Mucosa of rectum (tissue), 2 donors: ENCODE measurements around the gene SEMA3B.
A peak's percentile ranks its signal among the peaks of the same experiment; 100 is the strongest.
"Not testable (repeated sequence)": the region's sequence is repeated elsewhere in the genome, so short reads cannot be mapped to it uniquely, and the experiment has no call there.

Experiments used
- H3K27ac ChIP-seq, 2 donors: one replicate each; pipeline ENCODE4 v1.7.0; 2013; ENCODE audit warnings: inconsistent platforms in 2 of 2, low read depth in 2 of 2, low read length in 2 of 2
- H3K27me3 ChIP-seq, 2 donors: one replicate each; pipeline ENCODE4 v1.7.0; 2013; ENCODE audit warnings: low read length in 2 of 2; ENCODE audit not compliant: control insufficient read depth in 2 of 2, insufficient read depth in 2 of 2
- H3K36me3 ChIP-seq, 2 donors: one replicate each; pipeline ENCODE4 v1.7.0; 2013; ENCODE audit warnings: low read length in 2 of 2; ENCODE audit not compliant: control insufficient read depth in 2 of 2, insufficient read depth in 2 of 2
- H3K4me1 ChIP-seq, 2 donors: one replicate each; pipeline ENCODE4 v1.7.0; 2013; ENCODE audit warnings: low read length in 2 of 2, mild to moderate bottlenecking in 1 of 2; ENCODE audit not compliant: control insufficient read depth in 2 of 2, insufficient read depth in 2 of 2
- H3K4me3 ChIP-seq, 2 donors: one replicate each; pipeline ENCODE4 v1.7.0; 2013; ENCODE audit warnings: low read length in 2 of 2
- H3K9ac ChIP-seq, 2 donors: one replicate each; pipeline ENCODE4 v1.7.0; 2013; ENCODE audit warnings: low read length in 2 of 2, low read depth in 1 of 2, mild to moderate bottlenecking in 1 of 2
- H3K9me3 ChIP-seq, 2 donors: one replicate each; pipeline ENCODE4 v1.7.0; 2013; ENCODE audit warnings: low read length in 2 of 2; ENCODE audit not compliant: control insufficient read depth in 2 of 2
- donor health status: healthy.
- donor health status: Normal muscosa, but diverticular disease.

Gene SEMA3B

GRCh38 chr3:50256978-50257890 is 11.7 kb upstream of the SEMA3B start:
- no peak overlapping the region for H3K9ac ChIP-seq
- no peaks in the 10 kb centered on the region for H3K9me3 ChIP-seq
- H3K27ac ChIP-seq: no peak overlapping the region
- peaks cover 12 to 15% of the 10 kb centered on the region in 2 donors for H3K4me1 ChIP-seq
- H3K4me3 ChIP-seq: no peak overlapping the region
- no peaks in the 10 kb centered on the region for H3K27me3 ChIP-seq
- H3K36me3 ChIP-seq: peaks cover 20 to 32% of the 10 kb centered on the region in 2 donors

GRCh38 chr3:50258029-50258680 is 10.8 kb upstream of the SEMA3B start:
- Histone ChIP-seq H3K9ac (no peak overlapping the region), H3K27ac (no peak overlapping the region), H3K4me3 (no peak overlapping the region), H3K27me3 (no peaks in the 10 kb centered on the region), H3K4me1 (peaks cover 12 to 15% of the 10 kb centered on the region in 2 donors), H3K36me3 (peaks cover 20 to 26% of the 10 kb centered on the region in 2 donors), H3K9me3 (no peaks in the 10 kb centered on the region)

- no peaks in the 10 kb centered on the region for H3K9me3 ChIP-seq
- no peak overlapping the region for H3K4me3 ChIP-seq
- H3K36me3 ChIP-seq: peaks cover 20 to 22% of the 10 kb centered on the region in 2 donors
- H3K9ac ChIP-seq: no peak overlapping the region
- H3K27ac ChIP-seq: peak overlapping the region in 1 of 2 donors; percentile 53
- H3K27me3 ChIP-seq: no peaks in the 10 kb centered on the region
- peaks cover 12 to 15% of the 10 kb centered on the region in 2 donors for H3K4me1 ChIP-seq
These were observed 10.0 kb upstream of the SEMA3B start for GRCh38 chr3:50258979-50259378.

- peaks cover 18 to 20% of the 10 kb centered on the region in 2 donors for H3K36me3 ChIP-seq
- H3K4me1 ChIP-seq: peaks cover 14 to 16% of the 10 kb centered on the region in 2 donors
- H3K27ac ChIP-seq: peak overlapping the region; percentile 53 to 87
- no peaks in the 10 kb centered on the region for H3K27me3 ChIP-seq
- H3K9ac ChIP-seq: peak overlapping the region in 1 of 2 donors; percentile 90
- H3K4me3 ChIP-seq: peak overlapping the region in 1 of 2 donors; percentile 42
- no peaks in the 10 kb centered on the region for H3K9me3 ChIP-seq
These were observed 9.4 kb upstream of the SEMA3B start for GRCh38 chr3:50259432-50260026.

GRCh38 chr3:50260027-50260941 is 8.7 kb upstream of the SEMA3B start:
- Histone ChIP-seq H3K4me3 (peak overlapping the region; percentile 42 to 66), H3K4me1 (peaks cover 17 to 21% of the 10 kb centered on the region in 2 donors), H3K9ac (peak overlapping the region; percentile 85 to 90), H3K27me3 (no peaks in the 10 kb centered on the region), H3K36me3 (peaks cover 18 to 20% of the 10 kb centered on the region in 2 donors), H3K27ac (peak overlapping the region; percentile 82 to 87), H3K9me3 (no peaks in the 10 kb centered on the region)

- Histone ChIP-seq H3K9ac (peak overlapping the region; percentile 85 to 90), H3K4me1 (peaks cover 24 to 27% of the 10 kb centered on the region in 2 donors), H3K4me3 (no peak overlapping the region), H3K36me3 (peaks cover 18 to 20% of the 10 kb centered on the region in 2 donors), H3K27ac (peak overlapping the region in 1 of 2 donors; percentile 87), H3K27me3 (no peaks in the 10 kb centered on the region), H3K9me3 (no peaks in the 10 kb centered on the region)
These were observed 8.0 kb upstream of the SEMA3B start for GRCh38 chr3:50260942-50261441.

GRCh38 chr3:50261505-50261904 is 7.4 kb upstream of the SEMA3B start:
- no peak overlapping the region for H3K4me3 ChIP-seq
- peak overlapping the region in 1 of 2 donors; percentile 87 for H3K27ac ChIP-seq
- no peaks in the 10 kb centered on the region for H3K27me3 ChIP-seq
- no peaks in the 10 kb centered on the region for H3K9me3 ChIP-seq
- peaks cover 29 to 32% of the 10 kb centered on the region in 2 donors for H3K4me1 ChIP-seq
- peaks cover 13 to 16% of the 10 kb centered on the region in 2 donors for H3K36me3 ChIP-seq
- peak overlapping the region in 1 of 2 donors; percentile 90 for H3K9ac ChIP-seq

- not testable (repeated sequence) for H3K27ac ChIP-seq, H3K4me3 ChIP-seq, H3K27me3 ChIP-seq, H3K9ac ChIP-seq, H3K9me3 ChIP-seq, H3K36me3 ChIP-seq
- H3K4me1 ChIP-seq: peaks cover 36 to 39% of the 10 kb centered on the region in 2 donors
These were observed 6.7 kb upstream of the SEMA3B start for GRCh38 chr3:50262200-50262599.

GRCh38 chr3:50262778-50263177 is 6.2 kb upstream of the SEMA3B start:
- no peaks in the 10 kb centered on the region for H3K9me3 ChIP-seq
- H3K4me3 ChIP-seq: no peak overlapping the region
- H3K4me1 ChIP-seq: peaks cover 41 to 44% of the 10 kb centered on the region in 2 donors
- H3K36me3 ChIP-seq: peaks cover 3 to 5% of the 10 kb centered on the region in 2 donors
- no peak overlapping the region for H3K27ac ChIP-seq
- H3K9ac ChIP-seq: no peak overlapping the region
- H3K27me3 ChIP-seq: no peaks in the 10 kb centered on the region
